Measurements from ENCODE around the gene MISP.

The MISP gene

GRCh38 chr19:746956-747355 is 4.0 kb upstream of the MISP start:
- no peak for DNase-seq (ENCODE audit: low read depth in 2 of 3, low spot score in 1 of 3)

- DNase-seq (ENCODE audit: low read depth in 2 of 3, low spot score in 1 of 3), result no peak
These were observed 3.3 kb upstream of the MISP start for GRCh38 chr19:747432-748273.

GRCh38 chr19:748274-748598 is 2.7 kb upstream of the MISP start:
- no peak for DNase-seq (ENCODE audit: low read depth in 2 of 3, low spot score in 1 of 3)

GRCh38 chr19:749811-750210 is 1.1 kb upstream of the MISP start:
- DNase-seq (ENCODE audit: low read depth in 2 of 3, low spot score in 1 of 3), result no peak

GRCh38 chr19:751501-752341 is 809 bp downstream of the MISP start:
- DNase-seq (ENCODE audit: low read depth in 2 of 3, low spot score in 1 of 3), result no peak

- DNase-seq (ENCODE audit: low read depth in 2 of 3, low spot score in 1 of 3), result no peak
These were observed 2.0 kb downstream of the MISP start for GRCh38 chr19:752652-753517.

GRCh38 chr19:754530-754929 is 3.6 kb downstream of the MISP start:
- DNase-seq (ENCODE audit: low read depth in 2 of 3, low spot score in 1 of 3), result no peak

- no peak for DNase-seq (ENCODE audit: low read depth in 2 of 3, low spot score in 1 of 3)
These were observed 4.2 kb downstream of the MISP start for GRCh38 chr19:755063-755462.

GRCh38 chr19:756236-756635 is 5.3 kb downstream of the MISP start:
- peak in 2 of 3 donors; percentile 24 to 49 for DNase-seq (ENCODE audit: low read depth in 2 of 3, low spot score in 1 of 3)

- no peak for DNase-seq (ENCODE audit: low read depth in 2 of 3, low spot score in 1 of 3)
These were observed 6.1 kb downstream of the MISP start for GRCh38 chr19:756821-757688.

- DNase-seq (ENCODE audit: low read depth in 2 of 3, low spot score in 1 of 3), result no peak
These were observed 7.1 kb downstream of the MISP start for GRCh38 chr19:757811-758668.

- no peak for DNase-seq (ENCODE audit: low read depth in 2 of 3, low spot score in 1 of 3)
These were observed 12.3 kb downstream of the MISP start for GRCh38 chr19:763181-763580.

GRCh38 chr19:763869-764268 is 13.0 kb downstream of the MISP start:
- no peak for DNase-seq (ENCODE audit: low read depth in 2 of 3, low spot score in 1 of 3)

GRCh38 chr19:764301-764700 is 13.4 kb downstream of the MISP start:
- DNase-seq (ENCODE audit: low read depth in 2 of 3, low spot score in 1 of 3), result no peak

GRCh38 chr19:765179-765738 is 14.3 kb downstream of the MISP start:
- DNase-seq (ENCODE audit: low read depth in 2 of 3, low spot score in 1 of 3), result no peak

- no peak for DNase-seq (ENCODE audit: low read depth in 2 of 3, low spot score in 1 of 3)
These were observed 17.5 kb downstream of the MISP start for GRCh38 chr19:768424-768823.

- DNase-seq (ENCODE audit: low read depth in 2 of 3, low spot score in 1 of 3), result no peak
These were observed 18.7 kb downstream of the MISP start for GRCh38 chr19:769616-770015.

- DNase-seq (ENCODE audit: low read depth in 2 of 3, low spot score in 1 of 3), result peak; percentile 12 to 29 (median 16)
These were observed 20.4 kb downstream of the MISP start for GRCh38 chr19:771332-771785.

GRCh38 chr19:772063-772462 is 21.2 kb downstream of the MISP start:
- DNase-seq (ENCODE audit: low read depth in 2 of 3, low spot score in 1 of 3), result no peak
